NCI-H1694 treated with DMSO at 0.1 percent for 48 hours (cell line): ENCODE results near the gene SNCG.
"Not testable (repeated sequence)": the region's sequence is repeated elsewhere in the genome, so short reads cannot be mapped to it uniquely, and the experiment has no call there.

Experiments
- DNase-seq: peaks from one replicate; lab custom pipeline; 2025; lab: John Stamatoyannopoulos, UW

The SNCG gene

DNA sequence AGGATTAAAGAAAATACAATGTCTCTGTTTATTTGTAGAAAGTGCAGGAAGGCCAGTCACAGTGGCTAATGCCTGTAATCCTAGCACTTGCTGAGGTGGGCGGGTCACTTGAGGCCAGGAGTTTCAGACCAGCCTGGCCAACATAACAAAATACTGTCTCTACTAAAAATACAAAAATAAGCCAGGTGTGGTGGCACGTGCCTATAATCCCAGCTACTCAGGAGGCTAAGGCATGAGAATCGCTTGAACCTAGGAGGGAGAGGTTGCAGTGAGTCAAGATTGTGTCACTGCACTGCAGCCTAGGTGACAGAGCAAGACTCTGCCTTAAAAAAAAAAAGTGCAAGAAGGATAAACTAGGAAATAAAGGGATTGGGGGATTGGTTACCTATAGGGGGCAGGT is 20.1 kb downstream of the SNCG start:
- not testable (repeated sequence) for DNase-seq

DNA sequence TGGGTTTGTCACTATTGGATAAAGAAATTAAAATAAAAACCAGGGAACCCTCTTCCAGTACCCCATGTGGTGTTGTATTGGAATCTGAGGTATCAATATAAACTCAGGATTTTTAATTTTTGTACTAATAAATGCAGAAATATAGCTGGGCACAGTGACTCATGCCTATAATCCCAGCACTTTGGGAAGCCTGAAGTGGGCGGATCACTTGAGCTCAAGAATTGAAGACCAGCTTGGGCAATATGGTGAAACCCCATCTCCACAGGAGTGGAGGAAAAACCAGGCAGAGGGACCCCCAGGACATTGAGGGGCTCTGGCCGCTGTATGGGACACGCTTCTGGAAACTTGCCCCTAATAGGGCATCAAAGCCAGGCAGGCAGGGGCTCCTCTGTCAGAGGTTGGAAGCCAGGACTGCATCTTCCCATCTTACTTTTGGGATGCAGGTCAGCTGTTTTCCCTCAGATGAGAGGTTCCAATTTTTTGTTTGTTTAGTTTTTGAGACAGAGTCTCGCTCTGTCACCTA is 21.0 kb downstream of the SNCG start:
- no peak for DNase-seq

DNA sequence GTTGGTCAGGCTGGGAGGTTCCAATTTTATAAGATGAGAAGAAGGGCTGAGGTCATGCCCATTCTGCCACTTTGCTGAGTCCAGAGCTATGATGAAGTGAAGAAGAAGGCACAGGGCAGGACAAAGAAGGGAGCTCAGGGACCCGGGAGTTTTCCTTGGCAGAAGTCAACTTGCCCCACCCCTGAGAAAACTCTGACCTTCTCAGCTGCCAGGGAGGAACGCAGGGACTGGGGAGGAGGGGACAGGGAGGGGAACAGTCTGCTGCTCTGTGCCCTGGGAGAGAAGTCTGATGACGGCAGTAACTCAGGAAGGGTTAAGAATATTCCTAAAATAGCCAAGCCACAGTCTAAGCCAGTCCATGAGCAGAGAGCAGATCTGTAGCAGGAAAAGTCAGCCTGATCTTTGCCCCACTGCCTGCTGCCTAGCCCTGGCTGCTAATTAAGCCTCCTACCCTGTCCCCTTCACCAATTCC is 21.6 kb downstream of the SNCG start:
- DNase-seq = no peak

DNA sequence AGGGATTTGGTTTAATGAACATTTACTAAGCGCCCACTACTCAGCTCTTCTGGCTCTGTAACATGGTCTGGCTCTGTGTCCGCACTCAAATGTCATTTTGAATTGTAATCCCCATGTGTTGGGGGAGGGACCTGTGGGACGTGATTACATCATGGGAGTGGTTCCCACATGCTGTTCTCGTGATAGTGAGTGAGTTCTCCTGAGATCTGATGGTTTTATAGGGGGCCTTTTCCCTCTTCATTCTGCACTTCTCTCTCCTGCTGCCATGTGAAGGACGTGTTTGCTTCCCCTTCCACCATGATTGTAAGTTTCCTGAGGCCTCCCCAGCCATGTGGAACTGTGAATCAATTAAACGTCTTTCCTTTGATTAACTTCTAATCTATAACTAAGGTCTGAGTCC is 22.6 kb downstream of the SNCG start:
- DNase-seq = not testable (repeated sequence)

DNA sequence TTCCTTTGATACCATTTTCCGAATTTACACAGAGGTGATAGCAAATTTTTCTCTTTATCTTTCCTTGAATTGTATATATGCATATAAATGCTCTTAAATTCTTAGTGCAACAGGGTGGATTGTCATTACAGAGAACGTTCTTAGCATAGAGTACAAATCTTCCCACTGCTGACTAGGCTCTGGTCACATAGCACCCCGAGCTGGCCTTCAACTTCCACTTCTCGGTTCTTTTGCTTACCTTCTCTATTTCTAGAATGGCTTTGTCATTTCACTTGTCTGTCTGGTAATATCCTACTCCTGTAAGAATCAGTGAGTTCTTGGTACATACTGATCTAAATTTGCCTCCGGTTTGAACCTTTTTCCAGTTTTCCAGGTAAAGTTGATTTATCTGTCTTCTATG is 23.3 kb downstream of the SNCG start:
- no peak for DNase-seq

DNA sequence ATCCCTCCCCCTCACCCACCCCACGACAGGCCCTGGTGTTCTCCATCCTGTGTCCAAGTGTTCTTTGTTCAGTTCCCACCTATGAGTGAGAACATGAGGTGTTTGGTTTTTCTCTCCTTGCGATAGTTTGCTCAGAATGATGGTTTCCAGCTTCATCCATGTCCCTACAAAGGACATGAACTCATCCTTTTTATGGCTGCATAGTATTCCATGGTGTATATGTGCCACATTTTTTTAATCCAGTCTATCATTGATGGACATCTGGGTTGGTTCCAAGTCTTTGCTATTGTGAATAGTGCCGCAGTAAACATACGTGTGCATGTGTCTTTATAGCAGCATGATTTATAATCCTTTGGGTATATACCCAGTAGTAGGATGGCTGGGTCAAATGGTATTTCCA is 26.1 kb downstream of the SNCG start:
- DNase-seq = not testable (repeated sequence)

DNA sequence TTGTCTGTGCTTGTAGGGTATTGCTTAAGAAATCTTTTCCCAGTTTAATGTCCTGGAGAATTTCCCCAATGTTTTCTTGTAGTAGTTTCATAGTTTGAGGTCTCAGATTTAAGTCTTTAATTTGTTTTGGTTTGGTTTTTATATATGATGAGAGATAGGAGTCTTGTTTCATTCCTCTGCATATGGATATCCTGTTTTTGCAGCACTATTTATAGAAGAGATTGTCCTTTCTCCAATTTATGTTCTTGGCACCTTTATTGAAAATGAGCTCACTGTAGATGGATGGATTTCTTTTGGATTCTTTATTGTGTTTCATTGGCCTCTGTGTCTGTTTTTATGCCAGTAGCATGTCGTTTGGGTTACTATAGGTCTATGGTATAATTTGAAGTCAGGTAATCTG is 30.1 kb downstream of the SNCG start:
- DNase-seq = no peak

DNA sequence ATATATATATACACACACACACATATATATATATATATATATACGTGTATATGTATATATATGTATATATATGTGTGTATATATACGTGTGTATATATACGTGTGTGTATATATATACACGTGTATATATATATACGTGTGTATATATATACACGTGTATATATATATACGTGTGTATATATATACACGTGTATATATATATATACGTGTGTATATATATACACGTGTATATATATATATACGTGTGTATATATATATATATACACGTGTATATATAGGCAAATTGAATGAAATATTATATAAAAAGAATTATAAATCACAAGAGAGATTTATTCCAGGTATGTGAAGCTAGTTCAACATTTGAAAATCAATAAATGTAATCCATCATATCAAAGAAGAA is 33.0 kb downstream of the SNCG start:
- not testable (repeated sequence) for DNase-seq

DNA sequence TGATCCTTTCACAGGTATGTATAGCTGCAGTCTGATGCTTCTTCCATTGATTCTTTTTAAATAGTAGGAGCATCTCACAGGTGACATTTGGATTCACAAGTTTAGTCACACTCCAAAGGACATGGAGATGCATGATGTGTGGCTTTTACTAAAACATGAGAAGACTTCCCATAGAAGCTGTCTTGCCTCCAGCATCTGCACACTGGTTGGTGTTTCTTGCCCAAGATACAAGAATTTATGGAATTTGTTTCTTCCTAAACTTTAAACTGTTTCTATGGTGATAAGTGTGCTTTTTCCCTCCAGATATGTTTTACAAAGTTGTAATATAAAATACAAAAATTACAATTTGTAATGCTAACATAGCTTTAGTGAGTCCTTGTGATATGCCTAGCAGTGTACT is 34.1 kb downstream of the SNCG start:
- no peak for DNase-seq

DNA sequence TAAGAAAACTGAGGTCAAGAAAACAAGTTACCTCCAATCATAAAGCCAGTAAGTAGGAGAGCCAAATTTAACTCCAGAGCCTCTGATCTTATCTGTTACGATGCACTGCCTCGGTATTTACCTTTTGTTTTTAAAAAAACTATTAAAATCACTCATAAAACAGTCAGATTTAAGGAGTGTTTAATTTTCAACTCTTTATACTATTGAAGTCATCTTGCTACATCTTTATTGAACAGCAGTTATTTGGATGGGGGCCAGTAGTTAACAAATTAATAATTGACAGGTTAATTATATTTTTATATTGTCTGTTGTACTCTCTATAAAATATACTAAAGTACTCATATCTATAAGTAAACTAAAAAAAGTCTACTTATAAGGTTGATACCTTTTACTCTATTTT is 34.5 kb downstream of the SNCG start:
- no peak for DNase-seq

DNA sequence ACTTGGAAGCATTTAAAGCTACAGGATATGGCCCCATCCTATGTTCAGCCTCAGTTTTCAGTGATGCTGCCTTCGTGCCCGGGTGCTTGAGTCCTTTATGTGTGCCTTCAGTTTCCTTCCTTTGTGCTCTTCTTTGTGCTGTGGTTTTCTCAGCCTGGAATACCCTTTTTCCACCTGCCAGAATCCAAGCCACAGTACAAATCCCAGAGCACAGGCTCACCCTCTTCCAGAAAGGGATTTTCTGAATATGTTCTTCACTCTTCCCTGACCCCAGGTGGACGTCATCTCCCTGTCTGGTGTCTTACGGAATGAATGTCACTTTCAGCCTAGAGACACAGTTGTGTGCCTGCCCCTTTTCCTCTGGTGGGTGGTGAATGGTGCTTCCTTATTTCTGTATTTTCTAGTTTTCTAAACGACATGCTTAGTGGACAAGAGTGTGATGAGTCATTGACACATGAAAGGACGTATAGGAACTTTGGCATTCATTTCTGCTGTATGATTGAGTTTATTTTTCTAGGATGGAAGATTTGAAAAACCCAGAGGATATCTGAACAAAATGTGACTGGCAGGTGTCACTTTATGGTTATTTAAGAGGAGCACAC is 41.5 kb downstream of the SNCG start:
- DNase-seq = not testable (repeated sequence)

DNA sequence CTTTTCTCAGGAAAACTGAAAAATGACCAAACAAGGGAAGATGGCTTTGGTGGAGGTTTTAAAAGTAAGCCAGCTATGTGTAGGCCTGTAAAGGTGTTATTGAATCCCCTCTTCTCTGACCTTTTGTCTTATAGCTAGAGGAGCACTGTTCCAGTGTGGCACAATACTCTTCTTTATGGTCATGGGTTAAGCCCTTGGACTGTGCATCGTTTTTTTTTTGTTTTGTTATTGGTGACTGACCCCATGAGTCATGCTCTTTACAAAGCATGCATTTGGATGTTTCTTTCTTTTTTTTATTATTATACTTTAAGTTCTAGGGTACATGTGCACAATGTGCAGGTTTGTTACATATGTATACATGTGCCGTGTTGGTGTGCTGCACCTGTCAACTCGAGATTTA is 42.1 kb downstream of the SNCG start:
- no peak for DNase-seq

DNA sequence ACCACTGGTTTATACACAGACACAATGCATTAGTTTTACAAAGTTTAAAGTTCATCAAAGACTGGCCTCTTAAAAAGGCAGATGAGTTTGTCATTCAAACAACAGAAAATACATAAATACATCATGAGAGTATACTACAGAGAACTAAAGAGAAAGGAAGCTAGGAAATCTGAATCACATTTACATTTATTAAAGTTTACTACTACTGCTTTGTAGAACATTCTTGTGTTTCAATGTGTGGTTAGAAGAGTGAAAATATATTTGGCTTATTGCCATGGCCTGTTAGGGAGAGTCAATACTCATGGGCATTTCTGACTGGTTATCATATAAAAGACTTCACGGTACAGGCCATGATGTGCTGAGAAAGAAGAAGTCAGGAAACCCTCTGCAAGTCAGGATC is 48.7 kb downstream of the SNCG start:
- DNase-seq = not testable (repeated sequence)

DNA sequence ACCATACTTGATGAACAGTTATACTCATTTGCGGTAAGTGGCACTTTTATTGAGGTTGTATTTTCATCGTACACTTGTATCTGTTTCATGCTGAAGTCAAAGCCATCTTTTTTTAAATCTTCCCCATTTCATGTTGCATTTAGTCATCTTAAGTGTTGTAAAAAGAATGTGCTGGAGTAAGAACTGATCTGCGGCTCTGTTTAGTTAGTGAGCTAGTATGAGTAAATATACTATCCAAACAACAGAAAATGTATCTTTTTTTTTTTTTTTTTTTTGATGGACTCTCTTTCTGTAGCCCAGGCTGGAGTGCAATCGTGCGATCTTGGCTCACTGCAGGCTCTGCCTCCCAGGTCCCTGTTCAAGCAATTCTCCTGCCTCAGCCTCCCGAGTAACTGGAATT is 49.3 kb downstream of the SNCG start:
- not testable (repeated sequence) for DNase-seq

DNA sequence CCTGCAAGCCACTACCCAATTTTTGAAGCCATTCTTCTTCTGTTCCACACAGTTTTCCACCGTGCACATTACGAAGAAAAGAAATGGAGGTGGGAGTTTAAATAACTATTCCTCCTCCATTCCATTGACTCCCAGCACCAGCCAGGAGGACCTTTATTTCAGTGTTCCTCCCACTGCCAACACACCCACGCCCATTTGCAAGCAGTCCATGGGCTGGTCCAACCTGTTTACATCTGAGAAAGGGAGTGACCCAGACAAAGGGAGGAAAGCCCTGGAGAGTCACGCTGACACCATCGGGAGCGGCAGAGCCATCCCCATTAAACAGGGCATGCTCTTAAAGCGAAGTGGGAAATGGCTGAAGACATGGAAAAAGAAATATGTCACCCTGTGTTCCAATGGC is 49.9 kb downstream of the SNCG start:
- DNase-seq = not testable (repeated sequence)

DNA sequence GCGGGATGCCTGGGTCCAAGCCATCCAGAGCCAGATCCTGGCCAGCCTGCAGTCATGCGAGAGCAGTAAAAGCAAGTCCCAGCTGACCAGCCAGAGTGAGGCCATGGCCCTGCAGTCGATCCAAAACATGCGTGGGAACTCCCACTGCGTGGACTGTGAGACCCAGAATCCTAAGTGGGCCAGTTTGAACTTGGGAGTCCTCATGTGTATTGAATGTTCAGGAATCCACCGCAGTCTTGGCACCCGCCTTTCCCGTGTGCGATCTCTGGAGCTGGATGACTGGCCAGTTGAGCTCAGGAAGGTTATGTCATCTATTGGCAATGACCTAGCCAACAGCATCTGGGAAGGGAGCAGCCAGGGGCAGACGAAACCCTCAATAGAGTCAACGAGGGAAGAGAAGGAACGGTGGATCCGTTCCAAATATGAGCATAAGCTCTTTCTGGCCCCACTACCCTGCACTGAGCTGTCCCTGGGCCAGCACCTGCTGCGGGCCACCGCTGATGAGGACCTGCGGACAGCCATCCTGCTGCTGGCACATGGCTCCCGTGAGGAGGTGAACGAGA is 50.8 kb downstream of the SNCG start:
- DNase-seq = not testable (repeated sequence)
